NCI-H1092 treated with DMSO at 0.1 percent for 48 hours (cell line): Measurements from ENCODE around the gene ADAMTS2.

Experiments
- DNase-seq: peaks from one replicate; lab custom pipeline; 2025; lab: John Stamatoyannopoulos, UW

ADAMTS2 gene

GRCh38 chr5:179177711-179178575 is 167.3 kb downstream of the ADAMTS2 start:
- no peak for DNase-seq

DNA sequence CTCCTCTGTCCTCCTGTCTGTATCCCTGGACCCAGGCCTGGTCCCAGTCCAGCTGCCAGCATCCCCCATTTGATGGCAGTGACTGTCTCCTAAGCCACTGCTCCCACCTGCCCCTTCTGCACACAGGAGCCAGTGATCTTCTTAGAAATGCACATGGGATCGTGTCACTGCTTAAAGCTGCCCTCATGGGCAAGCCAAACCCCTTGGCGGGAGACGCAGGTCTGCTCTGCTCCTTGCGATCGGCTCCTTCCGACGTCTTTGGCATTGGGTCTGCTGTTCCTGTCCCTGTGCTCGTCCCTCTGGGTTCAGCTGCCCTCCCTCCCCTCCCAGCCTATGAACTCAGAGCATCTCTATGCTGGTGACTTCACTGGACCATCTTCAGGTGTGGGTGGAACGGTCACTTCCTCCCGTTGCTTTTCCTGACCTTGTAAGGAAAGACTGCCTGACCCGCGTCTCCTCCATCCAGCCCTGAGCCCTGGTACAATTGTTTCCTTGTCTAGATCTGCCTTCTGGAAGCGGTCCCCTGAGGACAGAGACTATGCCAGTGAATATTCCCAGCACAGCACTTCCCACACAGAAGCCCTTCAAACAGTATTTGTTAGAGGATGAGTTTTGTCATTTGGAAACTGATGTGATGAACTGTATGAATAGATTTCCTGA is 168.6 kb downstream of the ADAMTS2 start:
- DNase-seq: no peak

- no peak for DNase-seq
Observed at GRCh38 chr5:179176166-179176565, 169.1 kb downstream of the ADAMTS2 start.

GRCh38 chr5:179171816-179172745 is 173.2 kb downstream of the ADAMTS2 start:
- no peak for DNase-seq

DNA sequence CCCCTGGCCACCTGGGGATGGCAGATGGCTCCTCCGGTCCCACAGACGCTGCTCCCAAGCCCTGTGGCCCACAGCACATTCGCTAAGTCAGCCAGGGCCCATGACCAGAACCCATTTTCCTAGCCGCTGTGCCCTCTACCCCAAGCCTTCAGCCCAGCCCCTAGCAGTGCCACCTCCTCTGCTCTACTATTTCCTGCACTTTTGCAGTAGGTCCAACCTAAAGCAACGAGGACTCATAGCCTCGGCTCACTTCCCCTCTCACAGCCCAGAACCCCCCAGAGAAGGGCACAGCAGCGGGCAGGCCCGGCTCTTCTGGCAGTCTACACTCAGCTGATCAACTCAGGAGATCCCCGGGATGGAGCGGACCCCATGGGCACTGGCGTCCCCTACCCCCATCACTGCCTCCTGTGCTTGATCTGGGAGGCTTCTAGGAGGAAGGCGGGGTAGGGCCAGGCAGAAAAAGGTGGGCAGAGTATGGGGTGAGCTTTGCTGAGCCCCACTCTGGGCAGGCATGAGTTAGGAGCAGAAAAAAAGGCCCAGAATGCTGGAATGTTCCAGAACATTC is 173.9 kb downstream of the ADAMTS2 start:
- no peak for DNase-seq

DNA sequence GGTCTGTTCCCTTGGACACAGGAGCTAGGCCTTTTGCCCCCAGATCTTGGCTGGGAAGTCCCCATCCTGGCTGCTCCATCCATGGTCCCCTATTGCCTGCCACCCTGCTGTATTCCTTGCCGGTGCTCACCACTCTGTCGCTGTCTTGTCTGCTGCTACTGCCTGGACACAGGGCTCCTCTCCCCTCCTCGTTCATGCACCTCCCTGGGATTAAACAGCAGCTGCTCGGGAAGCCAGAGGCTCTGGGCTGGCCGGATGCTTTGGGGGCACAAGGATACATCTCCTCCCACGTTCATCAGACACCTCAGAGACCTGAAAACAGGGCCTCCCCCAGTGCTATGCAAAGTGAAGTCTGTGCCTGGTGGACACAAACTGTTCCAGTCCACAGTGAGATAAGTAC is 174.7 kb downstream of the ADAMTS2 start:
- DNase-seq: no peak

- no peak for DNase-seq
Observed at GRCh38 chr5:179169836-179170235, 175.4 kb downstream of the ADAMTS2 start.

DNA sequence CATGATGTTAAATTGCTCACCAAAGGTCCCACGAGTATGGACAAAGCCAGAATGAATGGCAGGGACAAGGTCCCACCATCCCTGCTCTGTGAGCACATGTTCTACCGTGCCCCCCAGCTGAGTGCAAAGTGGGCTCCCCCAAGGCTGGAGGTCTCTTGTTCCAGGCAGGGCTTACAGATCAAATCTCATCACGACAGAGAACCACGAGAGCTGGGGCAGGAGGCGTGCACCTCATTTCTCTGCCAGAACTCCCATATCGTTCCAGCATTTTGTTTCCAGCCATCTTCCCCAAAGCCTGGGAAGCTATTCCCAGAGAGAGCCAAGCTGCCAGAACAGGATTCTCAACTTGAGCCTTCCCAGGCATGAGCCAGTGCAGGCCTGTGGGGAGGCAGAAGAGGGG is 176.6 kb downstream of the ADAMTS2 start:
- DNase-seq: no peak

GRCh38 chr5:179167871-179168451 is 177.3 kb downstream of the ADAMTS2 start:
- DNase-seq: no peak

DNA sequence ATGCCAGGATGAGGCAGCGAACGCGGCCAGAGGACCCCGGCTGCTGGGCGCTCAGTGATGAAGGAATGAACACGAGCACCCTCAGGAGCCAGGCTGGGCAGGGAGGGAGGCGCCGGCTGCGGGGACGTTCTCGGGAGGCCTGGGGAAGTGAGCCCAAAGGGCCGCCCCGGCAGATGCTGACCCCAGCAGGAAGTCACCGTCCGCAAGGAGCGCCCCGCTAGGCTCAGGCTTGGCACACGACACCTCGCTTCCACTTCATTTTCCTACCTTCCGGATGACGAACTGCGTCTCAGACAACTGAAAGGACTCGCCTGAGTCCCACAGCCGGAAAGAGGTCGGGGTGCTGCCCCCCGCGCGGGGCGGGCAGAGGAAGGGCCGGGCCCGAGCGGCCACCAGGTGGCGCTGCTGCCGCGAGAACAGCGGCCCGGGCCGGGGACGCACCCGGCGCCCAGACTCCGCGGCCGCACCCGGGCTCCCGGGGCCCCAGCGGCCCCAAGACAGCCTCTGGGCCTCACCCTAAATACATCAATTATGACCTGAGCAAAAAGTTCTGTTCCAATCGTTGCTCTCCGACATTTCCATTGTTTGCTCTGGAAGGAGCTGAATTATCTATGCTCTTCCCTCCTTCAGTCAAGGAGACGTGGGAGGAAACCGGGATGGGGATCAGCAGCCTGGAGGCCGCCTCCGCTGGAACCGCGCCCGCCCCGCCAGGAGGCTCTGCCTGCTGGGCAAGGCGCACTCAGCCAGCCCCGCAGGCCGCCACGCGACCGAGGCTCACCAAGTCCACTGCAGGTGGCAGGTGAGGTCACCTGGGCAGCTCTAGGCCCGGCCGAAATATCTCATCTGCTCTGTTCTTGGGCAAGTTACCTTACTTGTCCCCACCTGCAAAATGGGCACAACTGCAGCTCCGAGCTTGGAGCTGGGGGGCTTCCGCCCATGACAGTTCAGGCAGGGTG is 178.1 kb downstream of the ADAMTS2 start:
- peak; percentile 18 for DNase-seq

DNA sequence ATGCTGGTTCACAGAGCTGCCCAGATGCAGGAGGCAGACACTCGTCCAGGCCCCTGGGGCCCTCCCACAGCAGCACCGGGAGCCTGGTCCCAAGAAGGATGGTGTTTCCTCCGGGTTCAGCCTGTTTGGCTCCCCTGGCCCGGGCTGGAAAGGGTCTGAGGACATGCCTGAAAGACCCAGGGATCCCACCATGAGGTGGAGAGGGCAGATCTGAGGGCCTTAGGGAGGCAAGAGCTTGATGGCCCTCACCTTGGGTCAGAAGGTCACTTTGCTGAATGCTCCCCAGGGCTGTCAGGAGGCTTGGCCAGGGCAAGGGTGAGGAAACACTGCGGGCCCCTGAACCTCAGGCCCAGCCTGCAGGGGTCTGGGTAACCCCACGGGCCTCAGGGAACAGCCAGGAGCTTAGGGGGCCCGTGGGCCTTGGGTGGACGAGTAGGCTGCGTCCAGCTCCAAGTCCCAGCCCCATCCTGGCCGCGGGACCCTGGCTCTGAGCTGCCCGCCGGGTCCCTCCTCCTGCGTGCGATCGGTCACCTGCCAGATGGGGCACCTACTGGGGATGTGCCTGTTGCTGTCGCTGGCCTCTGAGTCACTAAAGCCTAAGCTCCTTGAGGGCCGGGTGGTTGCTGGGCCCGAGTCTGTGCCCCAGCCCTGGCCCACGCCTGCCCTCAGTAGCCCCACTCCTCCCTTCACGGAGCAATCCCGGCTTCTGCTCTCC is 178.9 kb downstream of the ADAMTS2 start:
- DNase-seq: no peak

GRCh38 chr5:179165421-179166170 is 179.7 kb downstream of the ADAMTS2 start:
- no peak for DNase-seq

DNA sequence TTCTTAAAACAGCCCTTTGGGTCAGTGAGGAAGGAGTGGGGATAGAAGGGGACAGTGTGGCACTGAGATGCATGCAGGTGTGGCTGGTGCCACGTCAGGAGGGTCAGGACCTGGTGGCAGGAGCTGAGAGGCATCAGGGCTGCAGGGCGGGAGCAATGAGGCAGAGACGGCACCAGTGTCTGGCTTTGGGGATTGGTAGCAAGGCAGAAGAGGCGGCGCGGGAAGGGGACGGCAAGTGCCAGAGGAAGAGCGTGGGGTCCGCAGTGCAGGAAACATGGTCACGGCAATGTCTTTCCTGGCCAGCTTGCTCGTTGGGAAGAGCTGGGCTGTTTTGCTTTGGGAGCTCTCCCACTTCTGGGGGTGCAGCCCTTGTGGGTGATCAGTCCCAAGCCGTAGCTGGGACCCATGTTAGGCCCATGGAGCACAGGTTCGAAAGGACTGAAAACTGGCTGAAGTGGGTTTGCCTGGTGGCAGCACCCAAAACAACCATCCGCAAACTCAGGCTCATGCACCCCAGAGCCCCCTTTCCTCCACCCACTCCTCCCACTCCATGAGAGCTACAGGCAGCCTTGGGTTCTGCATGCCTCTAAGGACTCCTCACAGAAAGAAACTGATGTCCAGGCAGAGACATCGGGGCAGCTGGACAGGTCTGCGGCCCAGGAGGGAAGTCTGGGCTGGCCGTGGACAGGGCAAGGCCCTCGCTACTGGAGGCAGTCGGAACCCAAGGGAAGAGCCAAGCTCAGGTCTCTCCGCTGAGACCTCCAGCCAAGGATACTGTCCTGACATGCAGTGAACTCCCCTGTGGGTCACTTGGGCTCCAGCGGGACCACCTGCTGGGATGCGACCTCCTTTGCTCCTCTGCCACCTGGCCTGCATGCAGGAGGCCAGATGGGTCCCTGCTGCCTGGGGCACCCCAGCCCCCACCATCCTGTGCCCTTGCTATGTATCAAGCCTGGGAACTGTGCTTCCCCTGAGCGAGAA is 180.6 kb downstream of the ADAMTS2 start:
- DNase-seq: no peak

DNA sequence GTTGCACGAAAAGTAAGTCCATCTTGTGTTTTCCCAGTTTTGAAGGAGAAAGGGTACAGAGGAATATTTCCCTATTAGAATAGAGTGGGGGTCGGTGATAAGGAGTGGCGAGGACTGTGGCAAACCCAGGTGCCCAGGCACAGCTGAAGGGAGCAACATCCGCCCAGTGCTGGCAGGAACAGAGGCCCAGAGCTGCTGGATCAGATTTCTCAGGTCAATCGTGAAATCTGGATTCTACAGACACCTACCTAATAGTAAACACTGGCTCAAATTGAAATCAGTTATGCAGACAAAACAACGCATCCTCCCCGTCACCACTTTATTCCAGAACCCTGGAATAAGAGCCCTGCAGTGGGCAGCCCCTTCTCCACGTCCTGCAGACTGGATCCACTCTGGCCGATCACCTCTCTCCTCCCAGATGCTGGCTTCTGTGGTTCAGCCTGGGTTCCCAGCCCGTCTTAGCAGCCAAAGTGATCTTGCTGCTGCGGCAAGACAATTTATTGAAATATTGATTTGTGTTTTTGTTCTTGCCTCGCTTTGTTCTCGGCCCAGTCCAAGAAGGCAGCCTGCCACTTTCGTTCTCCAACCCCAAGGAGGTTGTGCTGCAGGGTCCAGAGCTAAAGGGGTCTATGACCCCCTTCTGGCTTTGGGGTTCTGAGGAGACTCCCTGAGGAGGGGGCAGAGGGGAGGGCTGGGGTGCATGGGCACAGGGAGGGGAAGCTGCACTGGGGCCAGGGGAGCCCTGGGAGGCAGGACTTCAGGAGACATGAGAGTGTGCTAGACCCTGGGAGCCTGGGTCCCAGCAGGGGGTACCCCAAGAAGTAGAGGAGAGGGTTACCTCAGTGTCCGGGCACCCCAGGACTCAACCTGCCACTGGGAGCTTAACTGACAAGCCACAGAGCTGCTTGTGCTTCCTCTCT is 181.8 kb downstream of the ADAMTS2 start:
- no peak for DNase-seq

GRCh38 chr5:179162351-179163235 is 182.7 kb downstream of the ADAMTS2 start:
- DNase-seq: no peak

GRCh38 chr5:179161901-179162300 is 183.4 kb downstream of the ADAMTS2 start:
- no peak for DNase-seq
